K562 (cell line): ENCODE results near the gene SYMPK. TPM values are rescaled to one million over a fixed set of nuclear protein-coding genes. Genes with fewer than 3 reads are reported as not detected.
A peak's percentile ranks its signal among the peaks of the same experiment; 100 is the strongest.

ENCODE experiments used
- CEBPG ChIP-seq, 3 experiments: fragments of 200-800 bp in 1 of 3; sonication (Bioruptor generic) in 1 of 3; sonication (generic) in 1 of 3; formaldehyde crosslinking in 1 of 3; IDR thresholded peaks in 2 of 3; conservative IDR thresholded peaks in 1 of 3; 2 replicates each; pipeline versions ENCODE4 v1.6.1 to v1.8.0; 2016 to 2022; ENCODE audit warnings: missing compliant biosample characterization in 2 of 3, missing genetic modification characterization in 2 of 3, mild to moderate bottlenecking in 1 of 3, missing genetic modification reagents in 1 of 3
- ETV1 ChIP-seq: fragments of 450-650 bp; conservative IDR thresholded peaks from 2 replicates; pipeline ENCODE4 v1.6.1; 2016; ENCODE audit warnings: missing genetic modification characterization, control low read depth, low read depth, missing compliant biosample characterization
- GATA2 ChIP-seq: sonication (generic); formaldehyde crosslinking; IDR thresholded peaks from 2 replicates; pipeline ENCODE4 v1.4.0; 2020; ENCODE audit warnings: mild to moderate bottlenecking, missing genetic modification reagents
- HMG20B ChIP-seq: fragments of 250-450 bp; sonication (Bioruptor Pico); IDR thresholded peaks from 2 replicates; pipeline ENCODE4 v1.5.0; 2021; ENCODE audit warnings: mild to moderate bottlenecking
- MIER1 ChIP-seq: fragments of 450-650 bp; IDR thresholded peaks from 2 replicates; pipeline ENCODE4 v1.6.1; 2016; ENCODE audit warnings: antibody characterized with exemption, mild to moderate bottlenecking, low read depth
- MTA1 ChIP-seq: fragments of 450-650 bp; IDR thresholded peaks from 2 replicates; pipeline ENCODE4 v1.6.1; 2017; ENCODE audit warnings: borderline replicate concordance
- NKRF ChIP-seq: fragments of 450-650 bp; IDR thresholded peaks from 2 replicates; pipeline ENCODE4 v1.6.1; 2016; ENCODE audit warnings: borderline replicate concordance
- NONO ChIP-seq, 2 experiments: fragments of 200-400 bp in 1 of 2; fragments of 450-650 bp in 1 of 2; formaldehyde crosslinking in 1 of 2; IDR thresholded peaks; 2 replicates each; pipeline ENCODE4 v1.6.1; 2017; ENCODE audit warnings: low read depth in 2 of 2, mild to moderate bottlenecking in 2 of 2, moderate library complexity in 2 of 2, low read length in 1 of 2
- PHB2 ChIP-seq: fragments of 450-650 bp; IDR thresholded peaks from 2 replicates; pipeline ENCODE4 v1.6.1; 2017; ENCODE audit warnings: low read depth
- TARDBP ChIP-seq: fragments of 450-650 bp; IDR thresholded peaks from 2 replicates; pipeline ENCODE4 v1.6.1; 2016
- THRAP3 ChIP-seq: fragments of 450-650 bp; IDR thresholded peaks from 2 replicates; pipeline ENCODE4 v1.6.1; 2016; ENCODE audit warnings: mild to moderate bottlenecking, inconsistent platforms, borderline replicate concordance
- ZBTB34 ChIP-seq: fragments of 250-450 bp; sonication (Bioruptor Pico); IDR thresholded peaks from 2 replicates; pipeline ENCODE4 v1.8.0; 2021; ENCODE audit warnings: mild to moderate bottlenecking, moderate library complexity
- ZNF133 ChIP-seq: fragments of 250-450 bp; sonication (Bioruptor Pico); IDR thresholded peaks from 2 replicates; pipeline ENCODE4 v1.4.0; 2020; ENCODE audit warnings: mild to moderate bottlenecking
- ZNF699 ChIP-seq: fragments of 250-450 bp; sonication (Bioruptor Pico); IDR thresholded peaks from 2 replicates; pipeline ENCODE4 v1.8.0; 2021; ENCODE audit warnings: mild to moderate bottlenecking, moderate library complexity; ENCODE audit not compliant: insufficient replicate concordance
- ZNF780A ChIP-seq: fragments of 250-450 bp; sonication (Bioruptor Pico); IDR thresholded peaks from 2 replicates; pipeline ENCODE4 v1.5.0; 2021; ENCODE audit warnings: mild to moderate bottlenecking
- polyA plus RNA-seq, 8 experiments: library from polyadenylated mRNA; depleted of rRNA in 4 of 8; stranded (reverse) in 5 of 8; unstranded in 3 of 8; fragments of >200 nt; fragmentation: Nextera tagmentation in 2 of 8; fragmentation: Illumina TruSeq in 1 of 8; extraction: Ambion mirVana in 2 of 8; extraction: Trizol in 1 of 8; gene quantifications; 2 replicates each; pipeline versions ENCODE4 v1.2.1 to v1.2.3, GENCODE V29; 2011 to 2014; ENCODE audit warnings: inconsistent platforms in 1 of 8, missing spikeins in 1 of 8
- total RNA-seq, 7 experiments: library from RNA; depleted of rRNA in 6 of 7; stranded (reverse); fragments of >200 nt in 6 of 7; fragmentation: Illumina TruSeq in 2 of 7; extraction: Trizol in 2 of 7; gene quantifications; 2 replicates each; pipeline versions ENCODE4 v1.2.1 to v1.2.3, GENCODE V29; 2011 to 2021; ENCODE audit warnings: low replicate concordance in 1 of 7
- TF ChIP-seq, protein P1 (sequence below): fragments of 150-350 bp; conservative IDR thresholded peaks from 2 replicates; pipeline ENCODE4 v1.6.1; 2014; ENCODE audit warnings: low read length
- TF ChIP-seq, protein P2 (sequence below): fragments of 250-450 bp; sonication (Bioruptor Pico); IDR thresholded peaks from 2 replicates; pipeline ENCODE4 v1.4.0; 2020; ENCODE audit warnings: mild to moderate bottlenecking, moderate library complexity
- TF ChIP-seq, protein P3 (sequence below): fragments of 250-450 bp; sonication (Bioruptor Pico); IDR thresholded peaks from 2 replicates; pipeline ENCODE4 v1.8.0; 2022; ENCODE audit warnings: moderate library complexity, mild to moderate bottlenecking, inconsistent platforms

Gene SYMPK
- total and polyA plus RNA-seq, 9 of the 15 experiments (the other 6 are each of a cell fraction or from before 2014, with no cell fraction given), result 0.73 to 95.5 (median 58.4) TPM

GRCh38 chr19:45768984-45769782 is 93.8 kb downstream of the SYMPK start, which contains the start of gene SIX5 (continued):
- TF ChIP-seq ZBTB34 (CRISPR knock-in tag) (no peak), NKRF (peak; percentile 65), GATA2 (CRISPR knock-in tag) (no peak), ETV1 (no peak), NONO (IDR thresholded peaks at IDR 0.05; ENCODE audit: low read depth in 2 of 2, low read length in 1 of 2) (no peak), THRAP3 (no peak; the same call in 1 of the 2 replicates), CEBPG (CRISPR knock-in tag; IDR thresholded peaks at IDR 0.05) (no peak; the same call in 1 of the 2 replicates), CEBPG (tag; conservative IDR thresholded peaks at IDR 0.05 in 1 of 2, IDR thresholded peaks at IDR 0.05 in 1 of 2) (peak in 1 of 2 experiments; percentile 66; a peak in 1 of 4 replicates), HMG20B (no peak), TARDBP (no peak), MIER1 (no peak), ZNF699 (CRISPR knock-in tag) (no peak), PHB2 (no peak), MTA1 (no peak), ZNF780A (no peak), ZNF133 (no peak)
- TF ChIP-seq, protein P1, sequence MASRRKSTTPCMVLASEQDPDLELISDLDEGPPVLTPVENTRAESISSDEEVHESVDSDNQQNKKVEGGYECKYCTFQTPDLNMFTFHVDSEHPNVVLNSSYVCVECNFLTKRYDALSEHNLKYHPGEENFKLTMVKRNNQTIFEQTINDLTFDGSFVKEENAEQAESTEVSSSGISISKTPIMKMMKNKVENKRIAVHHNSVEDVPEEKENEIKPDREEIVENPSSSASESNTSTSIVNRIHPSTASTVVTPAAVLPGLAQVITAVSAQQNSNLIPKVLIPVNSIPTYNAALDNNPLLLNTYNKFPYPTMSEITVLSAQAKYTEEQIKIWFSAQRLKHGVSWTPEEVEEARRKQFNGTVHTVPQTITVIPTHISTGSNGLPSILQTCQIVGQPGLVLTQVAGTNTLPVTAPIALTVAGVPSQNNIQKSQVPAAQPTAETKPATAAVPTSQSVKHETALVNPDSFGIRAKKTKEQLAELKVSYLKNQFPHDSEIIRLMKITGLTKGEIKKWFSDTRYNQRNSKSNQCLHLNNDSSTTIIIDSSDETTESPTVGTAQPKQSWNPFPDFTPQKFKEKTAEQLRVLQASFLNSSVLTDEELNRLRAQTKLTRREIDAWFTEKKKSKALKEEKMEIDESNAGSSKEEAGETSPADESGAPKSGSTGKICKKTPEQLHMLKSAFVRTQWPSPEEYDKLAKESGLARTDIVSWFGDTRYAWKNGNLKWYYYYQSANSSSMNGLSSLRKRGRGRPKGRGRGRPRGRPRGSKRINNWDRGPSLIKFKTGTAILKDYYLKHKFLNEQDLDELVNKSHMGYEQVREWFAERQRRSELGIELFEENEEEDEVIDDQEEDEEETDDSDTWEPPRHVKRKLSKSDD, result no peak
- TF ChIP-seq, protein P2, sequence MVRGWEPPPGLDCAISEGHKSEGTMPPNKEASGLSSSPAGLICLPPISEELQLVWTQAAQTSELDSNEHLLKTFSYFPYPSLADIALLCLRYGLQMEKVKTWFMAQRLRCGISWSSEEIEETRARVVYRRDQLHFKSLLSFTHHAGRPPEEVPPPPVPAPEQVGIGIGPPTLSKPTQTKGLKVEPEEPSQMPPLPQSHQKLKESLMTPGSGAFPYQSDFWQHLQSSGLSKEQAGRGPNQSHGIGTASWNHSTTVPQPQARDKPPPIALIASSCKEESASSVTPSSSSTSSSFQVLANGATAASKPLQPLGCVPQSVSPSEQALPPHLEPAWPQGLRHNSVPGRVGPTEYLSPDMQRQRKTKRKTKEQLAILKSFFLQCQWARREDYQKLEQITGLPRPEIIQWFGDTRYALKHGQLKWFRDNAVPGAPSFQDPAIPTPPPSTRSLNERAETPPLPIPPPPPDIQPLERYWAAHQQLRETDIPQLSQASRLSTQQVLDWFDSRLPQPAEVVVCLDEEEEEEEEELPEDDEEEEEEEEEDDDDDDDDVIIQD (CRISPR knock-in tag), result no peak
- TF ChIP-seq, protein P3, sequence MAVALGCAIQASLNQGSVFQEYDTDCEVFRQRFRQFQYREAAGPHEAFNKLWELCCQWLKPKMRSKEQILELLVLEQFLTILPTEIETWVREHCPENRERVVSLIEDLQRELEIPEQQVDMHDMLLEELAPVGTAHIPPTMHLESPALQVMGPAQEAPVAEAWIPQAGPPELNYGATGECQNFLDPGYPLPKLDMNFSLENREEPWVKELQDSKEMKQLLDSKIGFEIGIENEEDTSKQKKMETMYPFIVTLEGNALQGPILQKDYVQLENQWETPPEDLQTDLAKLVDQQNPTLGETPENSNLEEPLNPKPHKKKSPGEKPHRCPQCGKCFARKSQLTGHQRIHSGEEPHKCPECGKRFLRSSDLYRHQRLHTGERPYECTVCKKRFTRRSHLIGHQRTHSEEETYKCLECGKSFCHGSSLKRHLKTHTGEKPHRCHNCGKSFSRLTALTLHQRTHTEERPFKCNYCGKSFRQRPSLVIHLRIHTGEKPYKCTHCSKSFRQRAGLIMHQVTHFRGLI (CRISPR knock-in tag), result no peak
